ENCODE data around the gene PPP1R36. TPM values are rescaled to one million over a fixed set of nuclear protein-coding genes. Genes with fewer than 3 reads are reported as not detected.
"Not testable (repeated sequence)": the region's sequence is repeated elsewhere in the genome, so short reads cannot be mapped to it uniquely, and the experiment has no call there.

Gene PPP1R36
- total RNA-seq, 1 experiment from 2014 or later: not detected

DNA sequence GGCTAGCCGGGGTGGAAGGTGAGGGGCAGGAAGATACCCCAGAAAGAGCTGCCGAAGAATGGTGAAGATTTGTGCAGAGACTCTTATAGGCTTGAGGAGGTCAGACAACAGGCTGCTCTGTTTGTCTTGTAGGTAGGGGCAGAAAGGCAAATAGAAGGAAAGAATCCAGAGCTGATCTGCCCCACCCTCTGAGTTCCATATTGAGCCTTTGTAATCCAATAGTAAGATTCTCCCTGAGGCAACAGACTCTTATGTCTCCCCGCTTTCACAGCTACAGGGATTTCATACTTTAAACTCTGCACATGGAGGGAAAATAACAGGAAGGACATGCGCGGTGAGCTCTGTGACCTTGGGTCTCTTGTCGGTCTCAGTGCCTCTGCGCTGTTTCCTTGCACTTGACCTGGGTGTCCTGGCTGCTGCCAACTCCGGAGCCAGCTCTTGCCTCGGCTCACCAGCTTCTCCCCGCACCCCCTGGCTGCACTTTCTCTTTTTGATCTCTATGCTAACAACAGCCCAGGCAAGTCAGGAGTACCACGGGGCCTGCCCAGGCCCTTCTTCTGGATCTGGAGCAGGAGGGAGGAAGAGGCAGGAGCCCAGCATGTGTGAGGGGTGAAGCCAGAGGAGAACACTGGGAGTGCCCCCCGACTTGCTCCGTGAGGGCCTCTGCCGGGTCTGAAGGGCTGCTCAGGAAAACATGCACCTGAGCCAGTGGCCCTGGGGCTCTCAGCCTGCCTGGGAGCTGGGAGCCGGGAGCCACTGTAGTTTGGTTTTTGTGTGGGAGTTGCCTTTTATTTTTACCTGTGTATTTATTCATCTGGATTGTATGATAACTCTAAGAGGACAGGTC, 75.8 kb downstream of the PPP1R36 start:
- in situ Hi-C loops (cut with HindIII; ENCODE audit: low pct_unique_long_range_greater_than_20kb, low sequenced_read_pairs): no loop called here
- no peak for DNase-seq (ENCODE audit: low read depth, low spot score)

DNA sequence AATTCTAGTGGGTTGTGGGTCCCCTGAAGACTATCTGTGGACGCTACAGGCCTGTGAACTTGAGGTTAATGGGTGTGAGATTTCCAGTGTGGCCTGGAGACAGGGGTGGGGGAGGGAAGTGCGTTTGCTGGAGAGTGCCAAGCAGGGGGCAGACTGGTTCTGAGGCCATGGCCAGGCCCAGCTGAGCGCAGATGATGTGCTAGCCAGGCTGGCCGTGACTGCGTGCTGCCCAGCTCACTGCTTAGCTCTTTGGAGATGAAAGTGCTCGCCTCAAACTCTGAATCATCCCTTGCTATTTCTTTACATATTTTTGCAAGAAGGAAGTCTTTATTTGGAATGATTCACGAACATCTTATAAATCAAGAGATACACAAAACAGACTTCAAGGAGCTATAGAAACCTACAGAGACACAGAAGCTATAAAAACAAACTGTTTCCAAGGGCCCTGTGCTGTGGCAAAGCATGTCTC, 79.2 kb downstream of the PPP1R36 start:
- DNase-seq (ENCODE audit: low read depth, low spot score): no peak
- in situ Hi-C loops (cut with HindIII; ENCODE audit: low pct_unique_long_range_greater_than_20kb, low sequenced_read_pairs): no loop called here

DNA sequence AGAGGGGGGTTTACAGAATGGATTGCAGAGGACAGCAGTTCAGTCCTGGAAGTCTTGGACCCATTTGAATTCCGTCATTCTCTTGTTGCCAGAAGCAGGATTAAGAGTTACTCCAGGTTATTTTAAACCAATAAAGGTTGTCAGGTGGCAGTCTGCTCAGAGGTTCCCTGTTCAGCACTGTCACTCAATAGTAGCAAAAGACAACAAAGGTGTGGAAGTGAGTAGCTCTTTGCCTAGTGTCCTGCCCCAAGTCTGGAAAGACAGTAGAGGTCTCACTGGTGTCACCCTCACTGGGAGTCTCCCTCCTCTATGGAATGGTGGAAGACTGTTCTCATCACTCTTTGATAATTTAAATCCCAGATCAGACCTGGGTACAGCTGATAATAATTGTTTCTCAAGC, 81.0 kb downstream of the PPP1R36 start:
- no peak for DNase-seq (ENCODE audit: low read depth, low spot score)
- in situ Hi-C loops (cut with HindIII; ENCODE audit: low pct_unique_long_range_greater_than_20kb, low sequenced_read_pairs): no loop called here

DNA sequence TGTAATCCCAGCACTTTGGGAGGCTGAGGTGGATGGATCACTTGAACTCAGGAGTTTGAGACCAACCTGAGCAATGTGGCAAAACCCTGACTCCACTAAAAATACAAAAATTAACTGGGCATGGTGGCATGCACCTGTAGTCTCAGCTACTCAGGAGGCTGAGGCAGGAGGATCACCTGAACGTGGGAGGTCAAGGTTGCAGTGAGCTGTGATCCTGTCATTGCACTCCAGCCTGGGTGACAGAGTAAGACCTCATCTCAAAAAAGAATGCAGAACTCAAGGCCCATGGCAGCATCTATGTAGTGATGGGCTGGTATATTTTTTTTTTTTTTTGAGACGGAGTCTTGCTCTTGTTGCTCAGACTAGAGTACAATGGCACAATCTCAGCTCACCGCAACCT, 81.5 kb downstream of the PPP1R36 start:
- in situ Hi-C loops (cut with HindIII; ENCODE audit: low pct_unique_long_range_greater_than_20kb, low sequenced_read_pairs); DNase-seq (ENCODE audit: low read depth, low spot score): not testable (repeated sequence)

DNA sequence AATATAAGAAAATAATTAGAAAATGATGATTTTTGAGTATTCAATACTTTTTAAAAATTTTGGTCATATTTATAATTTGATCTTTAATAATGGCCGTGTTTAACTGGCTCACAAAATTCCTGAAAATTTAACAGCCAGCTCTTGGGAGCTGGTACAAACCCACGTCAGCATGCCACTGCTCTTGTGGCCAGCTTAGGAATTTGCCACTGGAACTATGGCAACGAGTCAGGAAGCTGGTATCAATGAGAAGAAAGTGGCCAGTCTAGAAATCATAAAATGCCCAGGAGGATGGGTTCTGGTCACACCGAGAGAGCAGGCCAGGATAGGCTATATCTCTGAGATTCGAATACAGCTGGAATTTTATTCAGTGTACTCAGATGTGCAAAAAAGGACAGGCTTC, 82.3 kb downstream of the PPP1R36 start:
- in situ Hi-C loops (cut with HindIII; ENCODE audit: low pct_unique_long_range_greater_than_20kb, low sequenced_read_pairs): no loop called here
- no peak for DNase-seq (ENCODE audit: low read depth, low spot score)

DNA sequence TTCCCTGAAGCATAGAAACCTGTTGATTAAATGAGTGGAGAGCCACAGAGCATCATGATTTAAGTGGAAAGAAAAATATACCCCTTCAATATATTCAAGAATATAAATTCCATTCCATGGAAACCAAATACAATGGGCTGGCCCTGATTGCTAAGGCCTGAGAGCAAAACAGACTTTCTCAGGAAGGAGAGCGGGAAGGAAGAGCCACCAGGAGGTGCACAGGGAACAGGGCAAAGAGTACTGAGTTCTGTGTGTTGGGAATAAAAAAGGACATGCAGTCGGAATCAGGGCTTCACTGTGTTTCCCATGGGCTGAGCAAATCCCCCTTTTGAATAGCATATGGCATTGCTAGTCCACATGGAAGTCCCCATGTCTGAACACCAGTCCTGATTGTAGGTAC, 84.8 kb downstream of the PPP1R36 start:
- in situ Hi-C loops (cut with HindIII; ENCODE audit: low pct_unique_long_range_greater_than_20kb, low sequenced_read_pairs): no loop called here
- no peak for DNase-seq (ENCODE audit: low read depth, low spot score)

DNA sequence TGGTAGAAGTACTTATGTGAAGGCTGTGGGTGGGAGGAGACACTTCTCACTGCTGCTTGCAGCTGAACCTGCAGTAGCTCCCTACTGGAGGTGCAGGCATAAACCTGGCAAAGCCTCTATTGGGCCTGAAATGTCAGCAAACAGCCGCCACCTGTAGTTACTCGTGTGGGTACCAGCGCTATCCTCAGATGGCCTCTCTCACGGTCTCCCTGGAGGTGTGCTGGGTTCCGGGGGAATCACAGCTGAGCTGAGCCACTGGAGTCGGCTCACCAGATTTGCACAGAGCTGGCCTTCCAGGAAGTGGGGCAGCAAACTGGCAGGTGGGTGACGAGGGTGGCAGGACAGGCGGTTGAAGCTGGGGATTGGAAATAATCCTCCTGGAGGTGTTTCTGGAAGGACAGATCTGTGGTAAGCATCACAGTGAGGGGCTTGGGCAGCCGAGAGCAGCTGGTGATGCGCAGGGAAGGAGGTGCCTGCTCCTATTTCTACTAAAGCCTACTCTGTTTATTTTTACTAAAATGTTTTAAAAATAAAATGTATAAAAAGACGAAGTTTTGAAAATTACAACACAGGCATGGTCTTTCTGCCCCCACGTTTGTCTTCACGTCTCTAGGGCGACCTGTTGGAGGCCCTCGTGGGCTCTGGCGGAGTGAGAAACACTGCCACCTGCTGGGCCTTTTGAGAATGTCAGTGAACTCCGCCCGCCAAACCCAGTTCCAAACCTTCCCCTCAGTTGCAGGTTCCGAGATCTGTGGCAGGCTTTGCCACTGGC, 86.6 kb downstream of the PPP1R36 start:
- in situ Hi-C loops (cut with HindIII; ENCODE audit: low pct_unique_long_range_greater_than_20kb, low sequenced_read_pairs): no loop called here

DNA sequence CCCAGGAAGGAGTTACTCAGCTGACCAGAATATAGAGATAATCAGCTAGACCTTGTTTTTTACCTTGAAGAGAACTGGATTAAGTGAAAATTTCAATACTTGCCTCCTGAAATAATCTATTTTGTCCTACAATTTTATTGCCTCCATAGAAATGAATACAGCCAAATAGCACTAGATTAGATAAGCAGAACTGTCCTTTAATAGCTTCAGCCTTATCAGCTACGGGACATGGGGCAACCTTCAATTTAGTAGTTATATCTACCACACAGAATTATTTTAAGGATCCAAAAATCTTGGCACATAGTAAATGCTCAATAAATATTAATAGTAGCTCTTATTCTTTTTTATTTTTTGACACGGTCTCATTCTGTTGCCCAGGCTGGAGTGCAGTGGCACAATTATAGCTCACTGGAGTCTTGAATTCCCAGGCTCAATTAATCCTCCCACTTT, 87.2 kb downstream of the PPP1R36 start:
- in situ Hi-C loops (cut with HindIII; ENCODE audit: low pct_unique_long_range_greater_than_20kb, low sequenced_read_pairs): no loop called here
- no peak for DNase-seq (ENCODE audit: low read depth, low spot score)

More for the DNA sequence above, 86.6 kb downstream of the PPP1R36 start:
- DNase-seq (ENCODE audit: low read depth, low spot score): peak; percentile 68

DNA sequence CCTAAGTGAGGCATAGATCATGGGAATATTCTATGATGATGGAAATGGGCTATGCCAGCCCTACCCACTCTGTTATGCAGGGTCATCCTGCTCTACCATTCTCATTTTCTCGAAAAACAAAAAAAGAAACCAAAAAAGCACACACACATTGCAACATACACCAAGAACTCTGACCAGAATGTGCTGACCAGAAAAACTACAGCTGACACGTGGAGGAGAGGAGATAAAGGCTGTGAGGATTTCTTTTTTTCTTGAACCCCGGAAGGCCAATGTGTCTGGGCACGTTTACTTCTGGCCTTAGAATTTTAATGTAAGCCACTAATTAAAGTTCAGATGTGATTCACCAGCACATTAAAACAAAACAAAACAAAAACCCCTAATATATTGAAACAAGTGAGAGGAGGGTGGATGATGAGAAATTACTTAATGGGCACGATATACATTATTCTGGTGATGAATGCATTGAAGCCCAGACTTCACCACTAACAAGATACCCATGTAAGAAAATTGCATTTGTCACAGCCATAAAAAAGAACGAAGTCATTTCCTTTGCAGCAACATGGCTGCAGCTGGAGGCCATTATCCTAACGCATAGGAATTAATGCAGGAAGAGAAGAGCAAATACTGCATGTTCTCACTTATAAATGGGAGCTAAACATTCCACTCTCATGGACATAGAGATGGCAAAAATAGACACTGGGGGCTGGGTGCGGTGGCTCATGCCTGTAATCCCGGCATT, 88.1 kb downstream of the PPP1R36 start:
- in situ Hi-C loops (cut with HindIII; ENCODE audit: low pct_unique_long_range_greater_than_20kb, low sequenced_read_pairs): no loop called here
- DNase-seq (ENCODE audit: low read depth, low spot score): no peak

DNA sequence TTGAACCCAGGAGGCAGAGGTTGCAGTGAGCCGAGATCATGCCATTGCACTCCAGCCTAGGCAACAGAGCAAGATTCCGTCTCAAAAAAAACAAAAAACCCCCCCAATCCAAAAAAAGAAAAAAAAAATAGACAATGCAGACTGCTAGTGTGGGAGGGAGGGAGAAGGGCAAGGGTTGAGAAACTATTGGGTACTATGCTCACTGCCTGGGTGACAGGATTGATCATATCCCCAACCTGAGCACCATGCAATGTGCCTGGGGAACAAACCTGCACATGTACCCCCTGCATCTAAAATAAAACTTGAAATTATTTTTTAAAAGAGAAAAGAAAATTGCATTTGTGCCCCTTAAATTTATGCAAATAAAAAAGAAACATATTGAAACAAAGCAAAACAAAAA, 88.9 kb downstream of the PPP1R36 start:
- DNase-seq (ENCODE audit: low read depth, low spot score): no peak
- in situ Hi-C loops (cut with HindIII; ENCODE audit: low pct_unique_long_range_greater_than_20kb, low sequenced_read_pairs): no loop called here

Small RNA genes within 50 kb of the gene (small RNA-seq; reads per million reads assigned to genes)
- gene AL049869.4: 0 reads per million in 2 experiments

Other genes with a start within 250 kb of the PPP1R36 start
- gene MTHFD1, start 161.6 kb upstream of the PPP1R36 start, total RNA-seq (2014; rRNA removed; shearing (Covaris generic)): 32.6 and 37.9 TPM in 2 replicates
- gene AKAP5, start 84.5 kb upstream of the PPP1R36 start, total RNA-seq (2014; rRNA removed; shearing (Covaris generic)): 0.13 and 0.16 TPM in 2 replicates
- 7.7 and 10.0 TPM in 2 replicates for gene ZBTB25, start 46.1 kb upstream of the PPP1R36 start, total RNA-seq (2014; rRNA removed; shearing (Covaris generic))
- gene ZBTB1, start 45.2 kb upstream of the PPP1R36 start, total RNA-seq (2014; rRNA removed; shearing (Covaris generic)): 28.1 and 34.7 TPM in 2 replicates
- 20.8 and 21.1 TPM in 2 replicates for gene HSPA2, start 9.2 kb upstream of the PPP1R36 start, total RNA-seq (2014; rRNA removed; shearing (Covaris generic))
- gene PLEKHG3, start 154.5 kb downstream of the PPP1R36 start, total RNA-seq (2014; rRNA removed; shearing (Covaris generic)): 28.4 and 31.2 TPM in 2 replicates

All from SK-MEL-5 (cell line).